ENCODE results near the gene TPBG.

Gene TPBG

GRCh38 chr6:82364087-82365015, 734 bp downstream of the TPBG start:
- no peak for TF ChIP-seq GATA3 (IDR thresholded peaks at IDR 0.05; ENCODE audit: low read depth, low read length)
- no peak for TF ChIP-seq GATA2 (IDR thresholded peaks at IDR 0.05; ENCODE audit: low read depth, low read length)

- TF ChIP-seq GATA2 (IDR thresholded peaks at IDR 0.05; ENCODE audit: low read depth, low read length): no peak
Measured at GRCh38 chr6:82365016-82365795, 1.6 kb downstream of the TPBG start.

GRCh38 chr6:82367704-82368103, 4.1 kb downstream of the TPBG start:
- no peak for TF ChIP-seq GATA3 (IDR thresholded peaks at IDR 0.05; ENCODE audit: low read depth, low read length)
- no peak for TF ChIP-seq GATA2 (IDR thresholded peaks at IDR 0.05; ENCODE audit: low read depth, low read length)

- no peak for TF ChIP-seq GATA2 (IDR thresholded peaks at IDR 0.05; ENCODE audit: low read depth, low read length)
- no peak for TF ChIP-seq GATA3 (IDR thresholded peaks at IDR 0.05; ENCODE audit: low read depth, low read length)
Measured at GRCh38 chr6:82370788-82371187, 7.2 kb downstream of the TPBG start.

DNA sequence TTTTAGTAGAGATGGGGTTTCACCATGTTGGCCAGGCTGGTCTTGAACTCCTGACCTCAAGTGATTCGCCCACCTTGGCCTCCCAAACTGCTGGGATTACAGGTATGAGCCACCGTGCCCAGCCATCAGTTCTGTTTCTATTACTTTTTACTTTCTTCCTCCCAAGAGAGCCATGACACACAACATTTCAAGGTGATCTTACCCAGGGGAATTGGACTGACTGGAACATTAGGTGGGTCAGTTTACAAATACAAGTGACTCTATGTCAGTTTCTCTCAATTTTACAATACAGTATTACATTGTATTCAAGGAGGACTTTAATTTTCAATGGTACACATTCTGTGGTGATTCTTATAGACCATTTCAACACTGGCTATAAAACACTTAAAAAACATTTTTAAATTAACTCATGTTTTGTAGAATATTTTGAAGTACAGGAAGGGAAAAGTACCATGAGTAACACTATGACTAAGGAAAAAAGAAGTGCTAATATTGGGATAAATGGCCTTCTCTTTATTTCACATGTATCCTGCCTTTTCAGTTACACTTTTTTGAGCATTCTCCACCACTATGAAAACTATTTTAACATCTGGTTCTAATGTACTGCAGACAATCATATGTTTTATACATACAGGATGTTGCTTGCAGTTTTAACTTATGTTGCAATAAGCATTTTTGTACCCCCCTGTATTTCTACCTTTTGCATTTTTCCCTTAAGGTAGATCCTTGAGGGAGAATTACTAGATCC, 8.4 kb downstream of the TPBG start:
- TF ChIP-seq GATA2 (IDR thresholded peaks at IDR 0.05; ENCODE audit: low read depth, low read length) (no peak), GATA3 (IDR thresholded peaks at IDR 0.05; ENCODE audit: low read depth, low read length) (no peak)

DNA sequence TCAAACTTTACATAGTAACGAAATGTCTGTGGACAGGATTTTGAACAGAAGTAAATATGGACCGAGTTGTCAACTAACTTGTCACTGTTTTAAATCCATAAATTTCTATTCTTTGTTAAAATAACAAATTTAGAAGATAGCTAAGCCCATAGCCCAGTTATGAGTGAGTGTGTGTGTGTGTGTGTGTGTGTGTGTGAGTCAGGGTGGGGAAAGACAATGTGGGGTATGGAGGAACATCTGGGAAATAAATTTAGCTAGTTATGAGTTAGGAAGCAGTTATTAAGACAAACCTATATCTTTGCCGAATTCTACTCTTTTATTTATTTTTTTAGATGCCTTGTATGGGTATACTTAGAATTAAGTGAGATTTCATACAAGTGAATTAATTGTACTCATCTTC, 9.0 kb downstream of the TPBG start:
- no peak for TF ChIP-seq GATA3 (IDR thresholded peaks at IDR 0.05; ENCODE audit: low read depth, low read length)
- no peak for TF ChIP-seq GATA2 (IDR thresholded peaks at IDR 0.05; ENCODE audit: low read depth, low read length)

DNA sequence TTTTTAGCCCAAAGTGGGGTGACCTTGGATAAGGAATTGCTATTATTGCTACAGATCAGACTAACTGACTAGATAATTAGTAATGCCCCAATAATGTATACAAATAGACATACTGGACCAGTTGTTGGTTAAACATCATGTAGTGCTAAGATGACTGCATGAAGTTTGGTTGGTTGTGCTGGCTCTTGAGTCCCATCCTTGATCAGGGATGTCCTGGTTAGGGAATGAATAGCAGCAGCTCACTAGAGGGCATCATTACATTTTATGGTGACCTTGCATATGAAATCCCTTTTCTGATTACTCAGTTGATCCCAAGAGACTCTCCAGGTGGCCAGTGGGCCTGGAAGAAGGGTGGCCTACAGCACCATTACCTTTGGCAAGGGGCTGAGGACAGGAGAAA, 10.9 kb downstream of the TPBG start:
- no peak for TF ChIP-seq GATA2 (IDR thresholded peaks at IDR 0.05; ENCODE audit: low read depth, low read length)
- no peak for TF ChIP-seq GATA3 (IDR thresholded peaks at IDR 0.05; ENCODE audit: low read depth, low read length)

DNA sequence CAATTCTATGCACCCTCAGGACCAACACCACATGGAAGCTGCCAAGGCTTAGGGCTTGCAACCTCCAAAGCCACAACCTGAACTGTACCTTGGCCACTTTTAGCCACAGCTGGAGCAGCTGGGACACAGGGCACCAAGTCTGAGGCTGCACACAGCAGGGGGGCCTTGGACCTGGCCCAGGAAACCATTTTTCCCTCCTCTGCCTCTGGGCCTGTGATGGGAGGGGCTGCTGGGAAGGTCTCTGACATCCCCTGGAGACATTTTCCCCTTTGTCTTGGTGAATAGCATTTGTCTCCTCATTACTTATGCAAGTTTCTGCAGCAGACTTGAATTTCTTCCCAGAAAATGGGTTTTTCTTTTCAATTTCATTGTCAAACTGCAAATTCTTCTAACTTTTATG, 13.0 kb downstream of the TPBG start:
- TF ChIP-seq GATA2 (IDR thresholded peaks at IDR 0.05; ENCODE audit: low read depth, low read length): no peak

DNA sequence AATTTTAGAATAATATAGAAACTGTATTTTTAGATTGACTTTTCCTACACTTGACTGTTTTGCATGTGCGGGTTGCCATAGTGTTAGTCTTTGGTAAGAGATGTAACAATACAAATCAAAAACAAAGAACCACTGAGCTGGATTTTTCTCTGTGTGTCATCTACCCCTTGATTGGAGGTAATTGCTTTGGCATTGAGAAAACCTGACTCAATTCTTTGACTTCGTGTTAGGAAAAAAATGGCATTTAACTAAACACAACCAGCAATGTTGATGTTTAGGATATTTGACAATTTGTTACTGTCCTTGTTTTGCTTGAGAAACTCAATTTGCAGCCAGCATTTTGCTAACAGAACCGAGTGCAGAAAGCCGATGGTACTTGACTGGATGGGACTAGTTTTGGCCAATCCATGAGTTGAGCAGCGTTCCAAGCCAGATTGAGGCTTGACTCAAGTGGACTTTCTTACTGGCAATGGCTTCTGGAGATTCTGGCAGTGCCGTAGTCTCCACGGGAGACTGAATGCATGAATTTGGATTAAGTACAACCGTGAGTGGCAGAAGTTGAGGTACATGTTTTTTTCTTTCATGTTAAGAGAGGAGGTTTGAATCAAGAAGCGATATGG, 17.1 kb downstream of the TPBG start:
- no peak for TF ChIP-seq GATA2 (IDR thresholded peaks at IDR 0.05; ENCODE audit: low read depth, low read length)
- no peak for TF ChIP-seq GATA3 (IDR thresholded peaks at IDR 0.05; ENCODE audit: low read depth, low read length)

- TF ChIP-seq GATA3 (IDR thresholded peaks at IDR 0.05; ENCODE audit: low read depth, low read length) (no peak), GATA2 (IDR thresholded peaks at IDR 0.05; ENCODE audit: low read depth, low read length) (no peak)
Measured at GRCh38 chr6:82381278-82381677, 17.7 kb downstream of the TPBG start.

DNA sequence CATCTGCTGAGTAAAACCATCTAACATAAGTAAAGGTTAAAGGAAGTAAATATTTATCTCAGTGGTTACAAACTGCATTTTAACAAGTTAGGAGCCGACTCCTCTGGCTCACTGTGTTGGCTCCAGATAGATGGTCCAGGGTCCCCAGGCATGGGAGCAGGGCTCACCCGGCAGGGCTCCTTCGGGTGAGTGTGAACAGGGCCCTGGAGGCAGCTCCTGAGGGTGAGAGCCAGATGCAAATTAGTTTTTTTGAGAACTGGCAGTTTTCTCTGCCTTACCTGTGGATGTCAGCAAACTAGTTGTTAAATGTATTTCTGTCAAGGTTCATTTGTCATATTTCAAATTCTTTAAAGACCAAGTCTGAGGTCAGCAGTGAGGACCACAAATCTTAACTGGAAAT, 21.5 kb downstream of the TPBG start:
- no peak for TF ChIP-seq GATA2 (IDR thresholded peaks at IDR 0.05; ENCODE audit: low read depth, low read length)
- TF ChIP-seq GATA3 (IDR thresholded peaks at IDR 0.05; ENCODE audit: low read depth, low read length): no peak

GRCh38 chr6:82385546-82385945, 21.9 kb downstream of the TPBG start:
- TF ChIP-seq GATA3 (IDR thresholded peaks at IDR 0.05; ENCODE audit: low read depth, low read length): no peak
- TF ChIP-seq GATA2 (IDR thresholded peaks at IDR 0.05; ENCODE audit: low read depth, low read length): no peak

GRCh38 chr6:82385961-82386360, 22.3 kb downstream of the TPBG start:
- no peak for TF ChIP-seq GATA3 (IDR thresholded peaks at IDR 0.05; ENCODE audit: low read depth, low read length)
- no peak for TF ChIP-seq GATA2 (IDR thresholded peaks at IDR 0.05; ENCODE audit: low read depth, low read length)

Data from SH-SY5Y (cell line).